ENCODE measurements around the gene PGLYRP3. TPM values are rescaled to one million over a fixed set of nuclear protein-coding genes. Genes with fewer than 3 reads are reported as not detected.

Gene PGLYRP3
- total RNA-seq, 1 donor from 2014 or later, result not detected

DNA sequence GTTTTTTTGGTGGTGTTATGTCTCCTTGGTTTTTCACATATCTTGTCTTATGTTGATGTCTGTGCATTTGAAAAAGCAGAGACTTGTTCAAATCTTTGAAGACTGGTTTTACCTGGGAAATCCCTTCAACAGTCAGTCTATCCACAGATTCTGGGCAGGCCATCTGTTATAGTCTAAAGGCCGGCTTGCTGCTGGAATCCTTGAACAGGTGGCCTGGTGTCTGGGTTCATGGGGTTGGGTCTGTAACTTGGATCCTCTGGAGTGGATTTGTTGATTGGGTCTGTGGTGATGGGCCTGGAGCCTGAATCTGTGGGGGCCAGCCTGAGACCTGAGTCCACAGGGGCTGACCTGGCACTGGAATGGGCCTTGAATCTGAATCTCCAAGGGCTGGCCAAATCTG, 41.0 kb downstream of the PGLYRP3 start:
- DNase-seq (ENCODE audit: low read depth, low spot score), result no peak
- TF ChIP-seq, protein P1, sequence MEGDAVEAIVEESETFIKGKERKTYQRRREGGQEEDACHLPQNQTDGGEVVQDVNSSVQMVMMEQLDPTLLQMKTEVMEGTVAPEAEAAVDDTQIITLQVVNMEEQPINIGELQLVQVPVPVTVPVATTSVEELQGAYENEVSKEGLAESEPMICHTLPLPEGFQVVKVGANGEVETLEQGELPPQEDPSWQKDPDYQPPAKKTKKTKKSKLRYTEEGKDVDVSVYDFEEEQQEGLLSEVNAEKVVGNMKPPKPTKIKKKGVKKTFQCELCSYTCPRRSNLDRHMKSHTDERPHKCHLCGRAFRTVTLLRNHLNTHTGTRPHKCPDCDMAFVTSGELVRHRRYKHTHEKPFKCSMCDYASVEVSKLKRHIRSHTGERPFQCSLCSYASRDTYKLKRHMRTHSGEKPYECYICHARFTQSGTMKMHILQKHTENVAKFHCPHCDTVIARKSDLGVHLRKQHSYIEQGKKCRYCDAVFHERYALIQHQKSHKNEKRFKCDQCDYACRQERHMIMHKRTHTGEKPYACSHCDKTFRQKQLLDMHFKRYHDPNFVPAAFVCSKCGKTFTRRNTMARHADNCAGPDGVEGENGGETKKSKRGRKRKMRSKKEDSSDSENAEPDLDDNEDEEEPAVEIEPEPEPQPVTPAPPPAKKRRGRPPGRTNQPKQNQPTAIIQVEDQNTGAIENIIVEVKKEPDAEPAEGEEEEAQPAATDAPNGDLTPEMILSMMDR (conservative IDR thresholded peaks at IDR 0.05), result no peak
- Mint-ChIP-seq H3K27me3 (ENCODE audit: low read depth) (peaks cover 44% of the 10 kb centered on the region), H3K36me3 (ENCODE audit: low read depth) (no peaks in the 10 kb centered on the region), H3K4me3 (no peak overlapping the region), H3K9me3 (no peaks in the 10 kb centered on the region), H3K27ac (ENCODE audit: unreplicated experiment) (no peak overlapping the region), H3K4me1 (no peaks in the 10 kb centered on the region)

DNA sequence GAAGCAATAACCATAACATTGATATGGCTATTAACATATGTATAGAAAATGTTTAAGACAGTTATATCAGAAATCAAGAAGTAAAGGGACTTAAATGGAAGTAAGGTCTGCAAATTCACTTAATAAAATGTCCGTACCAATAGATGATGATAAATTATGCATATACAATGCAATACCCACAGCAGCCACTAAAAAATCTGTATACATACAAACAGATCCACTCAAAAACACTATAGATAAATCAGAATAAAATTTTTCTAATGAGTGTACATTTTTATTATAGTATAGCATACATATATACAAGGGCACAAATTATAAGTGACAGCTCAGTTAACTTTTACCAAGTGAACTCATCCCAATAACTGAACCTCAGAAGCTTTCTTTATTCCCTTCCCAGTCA, 47.3 kb downstream of the PGLYRP3 start:
- H3K27me3 Mint-ChIP-seq (ENCODE audit: low read depth), result peaks cover 90% of the 10 kb centered on the region
- DNase-seq (ENCODE audit: low read depth, low spot score), result no peak
- no peak overlapping the region for H3K27ac Mint-ChIP-seq (ENCODE audit: unreplicated experiment)
- TF ChIP-seq, protein P1 (conservative IDR thresholded peaks at IDR 0.05), result peak; percentile 49
- H3K9me3 Mint-ChIP-seq, result no peaks in the 10 kb centered on the region
- no peaks in the 10 kb centered on the region for H3K36me3 Mint-ChIP-seq (ENCODE audit: low read depth)
- peaks cover 9% of the 10 kb centered on the region for H3K4me1 Mint-ChIP-seq
- no peak overlapping the region for H3K4me3 Mint-ChIP-seq

DNA sequence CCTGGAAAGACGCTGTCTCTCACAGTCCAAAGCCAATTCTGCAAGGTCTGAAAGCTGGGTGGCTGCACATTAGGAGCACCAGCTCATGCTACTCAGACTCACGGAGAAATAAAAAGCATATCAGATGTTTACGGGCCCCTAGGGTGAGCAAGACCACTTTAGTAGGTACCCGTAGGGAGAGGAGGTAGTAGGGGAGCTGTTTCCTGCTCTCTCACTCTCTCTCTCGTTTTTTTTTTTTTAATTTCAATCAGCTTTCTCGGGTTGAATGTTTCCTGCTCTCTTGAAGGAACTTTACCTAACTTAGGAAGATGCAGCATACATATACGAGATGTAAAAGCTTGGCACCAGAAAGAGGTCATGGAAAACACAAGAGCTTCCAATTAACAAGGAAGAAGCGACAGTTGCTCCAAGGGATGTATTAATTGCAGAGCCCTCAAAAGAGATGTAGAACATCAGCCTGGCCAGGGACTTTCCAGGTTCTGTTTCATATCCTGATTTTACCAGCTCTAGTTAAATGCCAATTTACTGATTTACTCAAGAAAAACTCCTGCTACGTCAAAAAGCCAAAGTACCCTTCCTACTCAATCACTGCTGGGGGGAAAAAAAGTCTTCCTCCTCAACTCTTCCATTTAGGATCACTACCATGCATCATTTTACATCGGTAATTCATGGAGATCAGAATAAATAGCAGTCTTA, 50.1 kb downstream of the PGLYRP3 start:
- Mint-ChIP-seq H3K36me3 (ENCODE audit: low read depth) (no peaks in the 10 kb centered on the region), H3K4me3 (peak overlapping the region; percentile 79), H3K27me3 (ENCODE audit: low read depth) (peaks cover 91% of the 10 kb centered on the region), H3K27ac (ENCODE audit: unreplicated experiment) (no peak overlapping the region), H3K4me1 (peaks cover 11% of the 10 kb centered on the region), H3K9me3 (no peaks in the 10 kb centered on the region)
- TF ChIP-seq, protein P1 (conservative IDR thresholded peaks at IDR 0.05), result no peak
- DNase-seq (ENCODE audit: low read depth, low spot score), result no peak

DNA sequence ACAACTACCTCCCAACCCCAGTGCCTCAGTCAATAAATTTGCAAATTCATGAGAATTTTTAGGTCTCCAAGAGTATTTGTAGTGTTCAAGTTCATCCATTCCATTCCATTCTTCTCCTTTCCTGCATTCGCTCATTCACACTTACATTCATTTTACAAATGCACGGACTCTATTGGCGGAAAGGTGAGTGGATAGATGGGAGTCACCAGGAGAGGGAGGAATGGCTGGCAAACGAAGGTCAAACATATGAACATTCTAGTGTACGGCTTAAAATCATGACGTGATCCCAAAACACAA, 50.7 kb downstream of the PGLYRP3 start:
- Mint-ChIP-seq H3K4me1 (peaks cover 11% of the 10 kb centered on the region), H3K36me3 (ENCODE audit: low read depth) (no peaks in the 10 kb centered on the region), H3K27me3 (ENCODE audit: low read depth) (peaks cover 87% of the 10 kb centered on the region), H3K4me3 (peak overlapping the region; percentile 79), H3K9me3 (no peaks in the 10 kb centered on the region), H3K27ac (ENCODE audit: unreplicated experiment) (no peak overlapping the region)
- DNase-seq (ENCODE audit: low read depth, low spot score), result no peak
- TF ChIP-seq, protein P1 (conservative IDR thresholded peaks at IDR 0.05), result no peak

DNA sequence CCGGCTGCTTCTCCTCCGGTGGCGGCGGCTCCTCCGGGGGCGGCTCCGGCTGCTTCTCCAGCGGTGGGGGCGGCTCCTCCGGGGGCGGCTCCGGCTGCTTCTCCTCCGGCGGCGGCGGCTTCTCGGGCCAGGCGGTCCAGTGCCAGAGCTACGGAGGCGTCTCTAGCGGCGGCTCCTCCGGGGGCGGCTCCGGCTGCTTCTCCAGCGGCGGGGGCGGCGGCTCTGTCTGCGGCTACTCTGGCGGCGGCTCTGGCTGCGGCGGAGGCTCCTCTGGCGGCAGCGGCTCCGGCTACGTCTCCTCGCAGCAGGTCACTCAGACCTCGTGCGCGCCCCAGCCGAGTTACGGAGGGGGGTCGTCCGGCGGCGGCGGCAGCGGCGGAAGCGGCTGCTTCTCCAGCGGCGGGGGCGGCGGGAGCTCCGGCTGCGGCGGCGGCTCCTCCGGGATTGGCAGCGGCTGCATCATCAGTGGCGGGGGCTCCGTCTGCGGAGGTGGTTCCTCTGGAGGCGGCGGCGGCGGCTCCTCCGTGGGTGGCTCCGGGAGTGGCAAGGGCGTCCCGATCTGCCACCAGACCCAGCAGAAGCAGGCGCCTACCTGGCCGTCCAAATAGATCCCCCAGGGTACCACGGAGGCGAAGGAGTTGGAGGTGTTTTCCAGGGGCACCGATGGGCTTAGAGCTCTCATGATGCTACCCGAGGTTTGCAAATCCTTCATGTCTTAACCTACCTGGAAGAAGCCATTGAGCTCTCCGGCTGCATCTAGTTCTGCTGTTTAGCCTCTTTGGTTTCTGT, 51.3 kb downstream of the PGLYRP3 start:
- Mint-ChIP-seq H3K4me3 (peak overlapping the region; percentile 79), H3K9me3 (no peaks in the 10 kb centered on the region), H3K4me1 (peaks cover 11% of the 10 kb centered on the region), H3K36me3 (ENCODE audit: low read depth) (no peaks in the 10 kb centered on the region), H3K27me3 (ENCODE audit: low read depth) (peaks cover 81% of the 10 kb centered on the region), H3K27ac (ENCODE audit: unreplicated experiment) (no peak overlapping the region)
- TF ChIP-seq, protein P1 (conservative IDR thresholded peaks at IDR 0.05), result no peak
- peak; percentile 36 for DNase-seq (ENCODE audit: low read depth, low spot score)
